Measurements from ENCODE around the gene WDR53.

Gene WDR53

DNA sequence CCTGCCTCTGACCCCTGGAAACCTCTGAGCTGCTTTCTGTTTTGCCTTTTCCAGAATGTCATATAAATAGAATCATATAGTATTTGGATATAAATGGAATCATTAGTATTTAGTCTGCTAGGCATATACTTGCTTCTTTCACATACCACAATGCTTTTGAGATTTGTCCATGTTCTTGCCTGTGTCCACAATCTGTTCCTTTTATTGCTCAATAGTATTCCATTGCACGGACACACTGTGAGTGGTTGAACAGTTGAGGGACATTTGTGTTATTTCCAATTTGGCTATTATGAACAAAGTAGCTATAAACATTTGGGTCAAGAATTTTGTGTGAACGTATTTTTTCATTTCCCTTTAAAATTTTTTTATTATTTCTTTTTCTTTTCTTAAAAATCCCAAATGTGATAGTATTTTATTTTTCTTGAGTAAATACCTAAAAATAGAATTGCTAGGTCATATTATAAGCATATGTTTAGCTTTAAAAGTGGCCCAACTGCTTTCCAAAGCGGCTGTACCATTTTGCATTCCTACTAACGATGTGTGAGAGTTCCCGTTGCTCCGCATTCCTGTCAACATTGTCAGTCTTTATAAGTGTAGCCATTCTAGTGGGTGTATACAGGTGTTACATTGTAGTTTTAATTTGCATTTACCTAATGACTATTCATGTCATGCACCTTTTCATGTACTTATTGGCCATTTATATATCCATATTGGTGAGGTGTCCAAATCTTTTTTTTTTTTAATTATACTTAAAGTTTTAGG lies 26.5 kb downstream of the WDR53 start:
- no peak overlapping the region for H3K4me3 ChIP-seq (ENCODE audit: low read length, poor library complexity, severe bottlenecking)
- no peaks in the 10 kb centered on the region for H3K79me2 ChIP-seq (ENCODE audit: insufficient read depth, low read length)
- H3K4me1 ChIP-seq (ENCODE audit: insufficient read depth, low read length, poor library complexity, severe bottlenecking), result no peaks in the 10 kb centered on the region
- H3K9me2 ChIP-seq (replicated peaks; ENCODE audit: low read depth, low read length), result no peaks in the 10 kb centered on the region
- no peaks in the 10 kb centered on the region for H3K36me3 ChIP-seq (ENCODE audit: insufficient read depth, low read length)
- H3K27me3 ChIP-seq (ENCODE audit: insufficient read depth, low read length, poor library complexity, severe bottlenecking), result no peaks in the 10 kb centered on the region
- no peaks in the 10 kb centered on the region for H3F3A ChIP-seq (ENCODE audit: low read depth)
- H4K20me1 ChIP-seq (ENCODE audit: insufficient read depth, low read length, poor library complexity, severe bottlenecking), result no peaks in the 10 kb centered on the region
- H3K9ac ChIP-seq (ENCODE audit: low read depth, low read length, poor library complexity, severe bottlenecking), result no peak overlapping the region
- TF ChIP-seq, protein P1, sequence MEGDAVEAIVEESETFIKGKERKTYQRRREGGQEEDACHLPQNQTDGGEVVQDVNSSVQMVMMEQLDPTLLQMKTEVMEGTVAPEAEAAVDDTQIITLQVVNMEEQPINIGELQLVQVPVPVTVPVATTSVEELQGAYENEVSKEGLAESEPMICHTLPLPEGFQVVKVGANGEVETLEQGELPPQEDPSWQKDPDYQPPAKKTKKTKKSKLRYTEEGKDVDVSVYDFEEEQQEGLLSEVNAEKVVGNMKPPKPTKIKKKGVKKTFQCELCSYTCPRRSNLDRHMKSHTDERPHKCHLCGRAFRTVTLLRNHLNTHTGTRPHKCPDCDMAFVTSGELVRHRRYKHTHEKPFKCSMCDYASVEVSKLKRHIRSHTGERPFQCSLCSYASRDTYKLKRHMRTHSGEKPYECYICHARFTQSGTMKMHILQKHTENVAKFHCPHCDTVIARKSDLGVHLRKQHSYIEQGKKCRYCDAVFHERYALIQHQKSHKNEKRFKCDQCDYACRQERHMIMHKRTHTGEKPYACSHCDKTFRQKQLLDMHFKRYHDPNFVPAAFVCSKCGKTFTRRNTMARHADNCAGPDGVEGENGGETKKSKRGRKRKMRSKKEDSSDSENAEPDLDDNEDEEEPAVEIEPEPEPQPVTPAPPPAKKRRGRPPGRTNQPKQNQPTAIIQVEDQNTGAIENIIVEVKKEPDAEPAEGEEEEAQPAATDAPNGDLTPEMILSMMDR (conservative IDR thresholded peaks at IDR 0.05; ENCODE audit: low read length), result no peak
- TF ChIP-seq EZH2phosphoT487 (IDR thresholded peaks at IDR 0.05; ENCODE audit: borderline replicate concordance), result no peak
- H2AFZ ChIP-seq (ENCODE audit: low read length), result no peak overlapping the region
- H3K4me2 ChIP-seq (ENCODE audit: low read depth, low read length, poor library complexity, severe bottlenecking), result no peak overlapping the region
- H3K9me3 ChIP-seq (ENCODE audit: insufficient read depth, low read depth, low read length), result no peaks in the 10 kb centered on the region

DNA sequence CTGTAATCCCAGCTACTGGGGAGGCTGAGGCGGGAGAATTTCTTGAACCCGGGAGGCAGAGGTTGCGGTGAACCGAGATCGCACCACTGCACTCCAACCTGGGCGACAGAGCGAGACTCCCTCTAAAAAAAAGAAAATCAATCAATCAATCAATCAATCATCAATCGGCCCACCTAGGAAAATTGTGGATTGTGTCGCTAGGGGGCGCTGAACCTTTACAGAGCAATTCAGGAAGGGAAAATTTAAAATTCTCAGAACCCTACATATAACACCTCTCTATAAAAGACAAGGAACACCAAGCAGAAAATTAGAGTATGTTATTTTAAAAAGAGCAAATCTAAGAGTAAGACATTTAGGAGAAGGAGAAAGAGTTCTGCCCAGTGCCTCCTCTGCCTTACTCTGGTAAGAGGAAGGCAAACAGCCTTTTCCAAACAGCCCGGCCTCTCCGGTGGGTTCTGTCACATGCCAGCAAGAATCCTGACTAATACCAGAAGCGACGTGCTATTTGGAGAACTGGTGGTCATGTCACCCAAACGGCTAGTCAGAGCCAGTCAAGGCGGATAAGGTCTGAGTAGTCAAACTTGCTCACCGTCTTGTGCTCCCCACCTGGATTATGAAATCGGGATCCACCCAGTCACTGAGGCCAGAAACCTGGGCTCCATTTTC lies 30.9 kb downstream of the WDR53 start:
- Histone ChIP-seq H3K79me2 (ENCODE audit: insufficient read depth, low read length) (no peaks in the 10 kb centered on the region), H3K4me2 (ENCODE audit: low read depth, low read length, poor library complexity, severe bottlenecking) (no peak overlapping the region), H3K4me3 (ENCODE audit: low read length, poor library complexity, severe bottlenecking) (no peak overlapping the region), H3K4me1 (ENCODE audit: insufficient read depth, low read length, poor library complexity, severe bottlenecking) (no peaks in the 10 kb centered on the region), H3F3A (ENCODE audit: low read depth) (no peaks in the 10 kb centered on the region), H3K9ac (ENCODE audit: low read depth, low read length, poor library complexity, severe bottlenecking) (no peak overlapping the region), H2AFZ (ENCODE audit: low read length) (no peak overlapping the region), H3K9me2 (replicated peaks; ENCODE audit: low read depth, low read length) (no peaks in the 10 kb centered on the region), H3K36me3 (ENCODE audit: insufficient read depth, low read length) (no peaks in the 10 kb centered on the region), H3K9me3 (ENCODE audit: insufficient read depth, low read depth, low read length) (no peaks in the 10 kb centered on the region), H3K27me3 (ENCODE audit: insufficient read depth, low read length, poor library complexity, severe bottlenecking) (no peaks in the 10 kb centered on the region), H4K20me1 (ENCODE audit: insufficient read depth, low read length, poor library complexity, severe bottlenecking) (no peaks in the 10 kb centered on the region)
- TF ChIP-seq, protein P1 (conservative IDR thresholded peaks at IDR 0.05; ENCODE audit: low read length), result peak; percentile 86
- TF ChIP-seq EZH2phosphoT487 (IDR thresholded peaks at IDR 0.05; ENCODE audit: borderline replicate concordance), result no peak

DNA sequence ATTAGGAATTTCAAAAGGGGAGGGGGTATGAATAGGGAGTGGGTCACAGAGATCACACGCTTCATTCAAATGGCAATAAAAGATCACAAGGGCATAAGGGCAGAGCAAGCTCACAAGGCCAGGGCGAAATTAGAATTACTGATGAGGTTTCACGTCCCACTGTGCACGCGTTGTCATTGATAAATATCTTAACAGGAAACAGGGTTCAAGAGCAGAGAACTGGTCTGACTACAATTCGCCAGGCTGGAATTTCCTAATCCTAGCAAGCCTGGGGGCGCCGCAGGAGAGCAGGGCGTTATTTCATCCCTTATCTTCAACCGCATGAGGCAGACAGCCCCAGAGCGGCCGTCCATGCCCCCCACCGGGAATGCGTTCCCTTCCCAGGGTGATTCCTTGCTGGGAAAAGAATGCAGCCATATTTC lies 35.1 kb downstream of the WDR53 start:
- Histone ChIP-seq H3K4me3 (ENCODE audit: low read length, poor library complexity, severe bottlenecking) (no peak overlapping the region), H2AFZ (ENCODE audit: low read length) (no peak overlapping the region), H3K36me3 (ENCODE audit: insufficient read depth, low read length) (no peaks in the 10 kb centered on the region), H3K9me3 (ENCODE audit: insufficient read depth, low read depth, low read length) (0 out of 2 replicates have a peak, but pooled peaks cover 6% of the 10 kb centered on the region), H3K27me3 (ENCODE audit: insufficient read depth, low read length, poor library complexity, severe bottlenecking) (no peaks in the 10 kb centered on the region), H3F3A (ENCODE audit: low read depth) (no peaks in the 10 kb centered on the region), H3K4me2 (ENCODE audit: low read depth, low read length, poor library complexity, severe bottlenecking) (no peak overlapping the region), H3K4me1 (ENCODE audit: insufficient read depth, low read length, poor library complexity, severe bottlenecking) (peaks cover 3% of the 10 kb centered on the region), H3K79me2 (ENCODE audit: insufficient read depth, low read length) (no peaks in the 10 kb centered on the region), H3K9ac (ENCODE audit: low read depth, low read length, poor library complexity, severe bottlenecking) (no peak overlapping the region), H4K20me1 (ENCODE audit: insufficient read depth, low read length, poor library complexity, severe bottlenecking) (no peaks in the 10 kb centered on the region), H3K9me2 (replicated peaks; ENCODE audit: low read depth, low read length) (no peaks in the 10 kb centered on the region)
- TF ChIP-seq EZH2phosphoT487 (IDR thresholded peaks at IDR 0.05; ENCODE audit: borderline replicate concordance), result no peak
- TF ChIP-seq, protein P1 (conservative IDR thresholded peaks at IDR 0.05; ENCODE audit: low read length), result no peak
